Neural cell (in vitro differentiated cells): ENCODE results near the gene SYTL3. TPM values are rescaled to one million over a fixed set of nuclear protein-coding genes. Genes with fewer than 3 reads are reported as not detected.

ENCODE experiments used
- H2AFZ ChIP-seq: fragments of 200-600, 300-800 bp; sonication (generic), shearing (Covaris generic); 2 replicates; pipeline ENCODE4 v1.6.0; 2014; ENCODE audit warnings: low read depth, mild to moderate bottlenecking, antibody characterized with exemption, low read length, moderate library complexity
- H3F3A ChIP-seq: fragments of 200-600 bp; shearing (Covaris generic); 2 replicates; pipeline ENCODE4 v1.6.1; 2016; ENCODE audit warnings: mild to moderate bottlenecking, moderate library complexity, mixed read lengths, antibody characterized with exemption, low read length; ENCODE audit not compliant: insufficient read depth, poor library complexity, severe bottlenecking
- H3K27ac ChIP-seq: fragments of 200-600, 300-800 bp; sonication (generic), shearing (Covaris generic); 2 replicates; pipeline ENCODE4 v1.5.1; 2014; ENCODE audit warnings: mild to moderate bottlenecking, low read length, moderate library complexity
- H3K27me3 ChIP-seq: fragments of 300-800, 200-600 bp; sonication (generic), shearing (Covaris generic); 2 replicates; pipeline ENCODE4 v1.6.0; 2014; ENCODE audit warnings: mild to moderate bottlenecking, low read depth, low read length, moderate library complexity; ENCODE audit not compliant: insufficient read depth
- H3K36me3 ChIP-seq: fragments of 300-800, 200-600 bp; sonication (generic), shearing (Covaris generic); 2 replicates; pipeline ENCODE4 v1.5.1; 2014; ENCODE audit warnings: mild to moderate bottlenecking, antibody characterized with exemption, low read length, moderate library complexity; ENCODE audit not compliant: insufficient read depth
- H3K4me2 ChIP-seq: fragments of 300-800, 200-600 bp; sonication (generic), shearing (Covaris generic); 2 replicates; pipeline ENCODE4 v1.6.0; 2014; ENCODE audit warnings: mild to moderate bottlenecking, low read length
- H3K4me3 ChIP-seq: fragments of 300-800, 200-600 bp; sonication (generic), shearing (Covaris generic); 2 replicates; pipeline ENCODE4 v1.5.1; 2014; ENCODE audit warnings: mild to moderate bottlenecking, low read length, moderate library complexity
- H3K79me2 ChIP-seq: fragments of 200-600 bp; shearing (Covaris generic); replicated peaks from 2 replicates; pipeline ENCODE4 v1.6.0; 2014; ENCODE audit warnings: mild to moderate bottlenecking, low read length, moderate library complexity; ENCODE audit not compliant: insufficient read depth
- H3K9ac ChIP-seq: fragments of 300-800, 200-600 bp; sonication (generic), shearing (Covaris generic); 2 replicates; pipeline ENCODE4 v1.6.1; 2016; ENCODE audit warnings: mild to moderate bottlenecking, low read length, mixed read lengths
- H3K9me2 ChIP-seq: fragments of 200-600 bp; shearing (Covaris generic); 2 replicates; pipeline ENCODE4 v1.6.1; 2016; ENCODE audit warnings: mild to moderate bottlenecking, low read length, mixed read lengths; ENCODE audit not compliant: insufficient read depth
- H3K9me3 ChIP-seq: fragments of 200-600, 300-800 bp; sonication (generic), shearing (Covaris generic); 2 replicates; pipeline ENCODE4 v1.6.1; 2016; ENCODE audit warnings: mild to moderate bottlenecking, mixed run types, low read length, moderate library complexity, mixed read lengths
- H4K20me1 ChIP-seq: fragments of 200-600 bp; shearing (Covaris generic); 2 replicates; pipeline ENCODE4 v1.6.1; 2016; ENCODE audit warnings: mild to moderate bottlenecking, mixed run types; ENCODE audit not compliant: insufficient read depth
- CTCF ChIP-seq: fragments of 450-650 bp; IDR thresholded peaks from 2 replicates; pipeline ENCODE4 v1.5.1; 2014; ENCODE audit warnings: antibody characterized with exemption, mild to moderate bottlenecking, moderate library complexity; ENCODE audit not compliant: poor library complexity, severe bottlenecking
- EP300 ChIP-seq: fragments of 450-650 bp; conservative IDR thresholded peaks from 2 replicates; pipeline ENCODE4 v1.6.1; 2014; ENCODE audit warnings: antibody characterized with exemption, mild to moderate bottlenecking, moderate library complexity; ENCODE audit not compliant: poor library complexity, severe bottlenecking
- EZH2 ChIP-seq: fragments of 200-600, 300-800 bp; shearing (Covaris generic), sonication (generic); IDR thresholded peaks from 2 replicates; pipeline ENCODE4 v1.6.1; 2014; ENCODE audit warnings: antibody characterized with exemption, low read length, borderline replicate concordance, mild to moderate bottlenecking; ENCODE audit not compliant: insufficient read depth, poor library complexity, severe bottlenecking
- MXI1 ChIP-seq: fragments of 450-650 bp; conservative IDR thresholded peaks from 2 replicates; pipeline ENCODE4 v1.6.1; 2014; ENCODE audit warnings: antibody characterized with exemption, mild to moderate bottlenecking; ENCODE audit not compliant: poor library complexity, severe bottlenecking
- POLR2AphosphoS5 ChIP-seq: IDR thresholded peaks from 2 replicates; pipeline ENCODE4 v1.6.1; 2012
- RAD21 ChIP-seq: fragments of 450-650 bp; conservative IDR thresholded peaks from 2 replicates; pipeline ENCODE4 v1.6.1; 2014; ENCODE audit warnings: antibody characterized with exemption, mild to moderate bottlenecking, moderate library complexity
- REST ChIP-seq: IDR thresholded peaks from 2 replicates; pipeline ENCODE4 v1.6.1; 2012; ENCODE audit warnings: borderline replicate concordance
- SMC3 ChIP-seq: fragments of 450-650 bp; conservative IDR thresholded peaks from 2 replicates; pipeline ENCODE4 v1.6.1; 2014; ENCODE audit warnings: antibody characterized with exemption, mild to moderate bottlenecking, moderate library complexity; ENCODE audit not compliant: poor library complexity
- TAF1 ChIP-seq: IDR thresholded peaks from 2 replicates; pipeline ENCODE4 v1.6.1; 2012; ENCODE audit warnings: low read depth
- polyA plus RNA-seq: library from polyadenylated mRNA; depleted of rRNA; stranded (reverse); fragments of >200 nt; gene quantifications from 2 replicates; pipeline ENCODE4 v1.2.3, GENCODE V29; 2014

Gene SYTL3
- polyA plus RNA-seq, 1 donor from 2014 or later = 2.1 TPM

GRCh38 chr6:158793432-158793831 lies 143.6 kb downstream of the SYTL3 start:
- TF ChIP-seq TAF1 (no peak), MXI1 (no peak), POLR2AphosphoS5 (no peak), SMC3 (no peak), CTCF (no peak), EZH2 (no peak), REST (no peak), RAD21 (no peak), EP300 (no peak)
- no peaks in the 10 kb centered on the region for H3K9me3 ChIP-seq
- H3K9me2 ChIP-seq = no peaks in the 10 kb centered on the region
- no peak overlapping the region for H3K4me2 ChIP-seq
- H2AFZ ChIP-seq = no peak overlapping the region
- H3F3A ChIP-seq = no peaks in the 10 kb centered on the region
- no peaks in the 10 kb centered on the region for H3K27me3 ChIP-seq
- H3K27ac ChIP-seq = no peak overlapping the region
- no peaks in the 10 kb centered on the region for H3K36me3 ChIP-seq
- no peak overlapping the region for H3K9ac ChIP-seq
- H4K20me1 ChIP-seq = no peaks in the 10 kb centered on the region
- no peak overlapping the region for H3K4me3 ChIP-seq
- peaks cover 5% of the 10 kb centered on the region for H3K79me2 ChIP-seq

- Histone ChIP-seq H3K9ac (no peak overlapping the region), H3K27me3 (no peaks in the 10 kb centered on the region), H3K27ac (no peak overlapping the region), H3K9me3 (no peaks in the 10 kb centered on the region), H3K9me2 (no peaks in the 10 kb centered on the region), H2AFZ (no peak overlapping the region), H3K79me2 (peaks cover 5% of the 10 kb centered on the region), H3K4me2 (no peak overlapping the region), H3F3A (no peaks in the 10 kb centered on the region), H4K20me1 (no peaks in the 10 kb centered on the region), H3K4me3 (no peak overlapping the region), H3K36me3 (no peaks in the 10 kb centered on the region)
- TF ChIP-seq EP300 (no peak), POLR2AphosphoS5 (no peak), MXI1 (no peak), CTCF (no peak), SMC3 (no peak), RAD21 (no peak), TAF1 (no peak)
Measured at GRCh38 chr6:158795516-158795915, 145.7 kb downstream of the SYTL3 start.
